ENCODE data around the gene DGCR2.
"Not testable (repeated sequence)": the region's sequence is repeated elsewhere in the genome, so short reads cannot be mapped to it uniquely, and the experiment has no call there.

Gene DGCR2

DNA sequence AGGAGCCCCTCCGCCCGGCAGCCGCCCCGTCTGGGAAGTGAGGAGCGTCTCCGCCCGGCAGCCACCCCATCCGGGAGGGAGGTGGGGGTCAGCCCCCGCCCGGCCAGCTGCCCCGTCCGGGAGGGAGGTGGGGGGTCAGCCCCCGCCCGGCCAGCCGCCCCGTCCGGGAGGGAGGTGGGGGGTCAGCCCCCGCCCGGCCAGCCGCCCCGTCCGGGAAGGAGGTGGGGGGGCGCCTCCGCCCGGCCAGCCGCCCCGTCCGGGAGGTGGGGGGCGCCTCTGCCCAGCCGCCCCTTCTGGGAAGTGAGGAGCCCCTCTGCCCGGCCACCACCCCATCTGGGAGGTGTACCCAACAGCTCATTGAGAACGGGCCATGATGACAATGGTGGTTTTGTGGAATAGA lies 37.6 kb downstream of the DGCR2 start:
- not testable (repeated sequence) for H3K4me3 ChIP-seq (ENCODE audit: low read depth in 1 of 2, low read length in 2 of 2); H3K9me3 ChIP-seq (ENCODE audit: control insufficient read depth in 1 of 2, low read length in 2 of 2); H3K27me3 ChIP-seq (ENCODE audit: control insufficient read depth in 1 of 2, insufficient read depth in 2 of 2, low read length in 2 of 2); H3K27ac ChIP-seq (ENCODE audit: low read depth, low read length); H3K9ac ChIP-seq (ENCODE audit: low read depth in 1 of 2, low read length in 2 of 2)
- peaks cover 0 to 16% of the 10 kb centered on the region in 2 donors for H3K4me1 ChIP-seq (ENCODE audit: control insufficient read depth in 1 of 2, insufficient read depth in 2 of 2, low read length in 2 of 2)
- H3K36me3 ChIP-seq (ENCODE audit: control insufficient read depth in 1 of 2, insufficient read depth in 2 of 2, low read length in 2 of 2), result peaks cover 21 to 39% of the 10 kb centered on the region in 2 donors

- H3K27ac ChIP-seq (ENCODE audit: low read depth, low read length); H3K9ac ChIP-seq (ENCODE audit: low read depth in 1 of 2, low read length in 2 of 2); H3K9me3 ChIP-seq (ENCODE audit: control insufficient read depth in 1 of 2, low read length in 2 of 2); H3K27me3 ChIP-seq (ENCODE audit: control insufficient read depth in 1 of 2, insufficient read depth in 2 of 2, low read length in 2 of 2); H3K4me3 ChIP-seq (ENCODE audit: low read depth in 1 of 2, low read length in 2 of 2): not testable (repeated sequence)
- peaks cover 0 to 14% of the 10 kb centered on the region in 2 donors for H3K4me1 ChIP-seq (ENCODE audit: control insufficient read depth in 1 of 2, insufficient read depth in 2 of 2, low read length in 2 of 2)
- H3K36me3 ChIP-seq (ENCODE audit: control insufficient read depth in 1 of 2, insufficient read depth in 2 of 2, low read length in 2 of 2), result peaks cover 20 to 38% of the 10 kb centered on the region in 2 donors
Observed at GRCh38 chr22:19084126-19084525, 38.1 kb downstream of the DGCR2 start.

DNA sequence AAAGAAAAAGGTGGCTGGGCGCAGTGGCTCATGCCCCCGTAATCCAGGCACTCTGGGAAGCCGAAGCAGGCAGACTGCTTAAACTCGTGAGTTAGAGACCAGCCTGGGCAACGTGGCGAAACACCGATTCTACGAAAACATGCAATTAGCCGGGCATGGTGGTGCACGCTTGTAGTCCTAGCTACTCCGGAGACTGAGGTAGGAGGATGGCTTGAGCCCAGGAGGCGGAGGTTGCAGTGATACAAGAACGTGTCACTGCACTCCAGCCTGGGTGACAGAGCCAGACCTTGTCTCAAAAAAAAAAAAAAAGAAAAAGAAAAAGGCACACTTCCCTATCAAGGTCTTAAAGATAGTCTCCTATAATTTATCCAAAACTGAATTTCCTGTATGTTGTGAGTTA lies 39.4 kb downstream of the DGCR2 start:
- Histone ChIP-seq H3K36me3 (ENCODE audit: control insufficient read depth in 1 of 2, insufficient read depth in 2 of 2, low read length in 2 of 2) (peaks cover 18 to 27% of the 10 kb centered on the region in 2 donors), H3K9ac (ENCODE audit: low read depth in 1 of 2, low read length in 2 of 2) (no peak overlapping the region), H3K4me1 (ENCODE audit: control insufficient read depth in 1 of 2, insufficient read depth in 2 of 2, low read length in 2 of 2) (peaks cover 0 to 10% of the 10 kb centered on the region in 2 donors), H3K4me3 (ENCODE audit: low read depth in 1 of 2, low read length in 2 of 2) (no peak overlapping the region), H3K9me3 (ENCODE audit: control insufficient read depth in 1 of 2, low read length in 2 of 2) (no peaks in the 10 kb centered on the region), H3K27me3 (ENCODE audit: control insufficient read depth in 1 of 2, insufficient read depth in 2 of 2, low read length in 2 of 2) (no peaks in the 10 kb centered on the region), H3K27ac (ENCODE audit: low read depth, low read length) (no peak overlapping the region)

DNA sequence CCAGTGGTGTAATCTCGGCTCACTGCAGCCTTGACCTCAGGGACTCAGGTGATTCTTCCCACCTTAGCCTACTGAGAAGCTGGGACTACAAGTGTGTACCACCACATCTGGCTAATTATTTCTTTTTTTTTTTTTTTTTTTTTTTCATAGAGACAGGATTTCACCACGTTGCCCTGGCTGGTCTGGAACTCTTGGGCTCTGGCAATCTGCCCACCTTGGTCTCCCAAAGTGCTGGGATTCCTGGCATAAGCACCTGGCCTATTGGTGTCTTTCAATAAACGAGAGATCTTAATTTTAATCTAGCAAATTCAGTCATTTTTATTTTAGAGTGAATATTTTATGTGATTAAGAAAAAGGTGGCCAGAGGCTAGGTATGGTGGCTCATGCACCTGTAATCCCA lies 40.1 kb downstream of the DGCR2 start:
- H3K36me3 ChIP-seq (ENCODE audit: control insufficient read depth in 1 of 2, insufficient read depth in 2 of 2, low read length in 2 of 2), result peaks cover 18 to 27% of the 10 kb centered on the region in 2 donors
- no peak overlapping the region for H3K9ac ChIP-seq (ENCODE audit: low read depth in 1 of 2, low read length in 2 of 2)
- no peaks in the 10 kb centered on the region for H3K27me3 ChIP-seq (ENCODE audit: control insufficient read depth in 1 of 2, insufficient read depth in 2 of 2, low read length in 2 of 2)
- peaks cover 0 to 10% of the 10 kb centered on the region in 2 donors for H3K4me1 ChIP-seq (ENCODE audit: control insufficient read depth in 1 of 2, insufficient read depth in 2 of 2, low read length in 2 of 2)
- no peak overlapping the region for H3K4me3 ChIP-seq (ENCODE audit: low read depth in 1 of 2, low read length in 2 of 2)
- no peak overlapping the region for H3K27ac ChIP-seq (ENCODE audit: low read depth, low read length)
- no peaks in the 10 kb centered on the region for H3K9me3 ChIP-seq (ENCODE audit: control insufficient read depth in 1 of 2, low read length in 2 of 2)

- Histone ChIP-seq H3K4me1 (ENCODE audit: control insufficient read depth in 1 of 2, insufficient read depth in 2 of 2, low read length in 2 of 2) (peaks cover 0 to 6% of the 10 kb centered on the region in 2 donors), H3K27ac (ENCODE audit: low read depth, low read length) (no peak overlapping the region), H3K9ac (ENCODE audit: low read depth in 1 of 2, low read length in 2 of 2) (no peak overlapping the region), H3K4me3 (ENCODE audit: low read depth in 1 of 2, low read length in 2 of 2) (no peak overlapping the region), H3K27me3 (ENCODE audit: control insufficient read depth in 1 of 2, insufficient read depth in 2 of 2, low read length in 2 of 2) (no peaks in the 10 kb centered on the region), H3K9me3 (ENCODE audit: control insufficient read depth in 1 of 2, low read length in 2 of 2) (no peaks in the 10 kb centered on the region), H3K36me3 (ENCODE audit: control insufficient read depth in 1 of 2, insufficient read depth in 2 of 2, low read length in 2 of 2) (peaks cover 13 to 22% of the 10 kb centered on the region in 2 donors)
Observed at GRCh38 chr22:19081351-19081750, 40.9 kb downstream of the DGCR2 start.

DNA sequence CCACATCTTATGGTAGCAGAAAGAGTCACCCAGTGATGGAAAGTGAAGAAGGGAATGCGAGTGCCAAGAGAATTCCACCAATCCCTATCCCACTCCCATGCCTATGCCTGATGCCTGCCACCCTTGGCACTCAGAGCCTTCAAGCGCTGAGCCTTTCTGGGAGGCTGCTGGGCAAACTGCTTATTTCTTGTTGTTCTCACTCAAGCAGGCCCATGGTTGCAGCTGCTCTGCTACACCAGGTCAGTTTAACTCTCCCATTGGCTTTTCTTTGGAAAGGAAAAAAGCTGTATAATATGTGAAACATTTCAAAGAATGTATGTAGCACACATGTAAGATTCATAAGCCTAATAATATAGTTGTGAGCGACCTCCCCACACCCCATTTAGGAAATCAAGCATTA lies 41.4 kb downstream of the DGCR2 start:
- Histone ChIP-seq H3K9ac (ENCODE audit: low read depth in 1 of 2, low read length in 2 of 2) (no peak overlapping the region), H3K9me3 (ENCODE audit: control insufficient read depth in 1 of 2, low read length in 2 of 2) (no peaks in the 10 kb centered on the region), H3K4me1 (ENCODE audit: control insufficient read depth in 1 of 2, insufficient read depth in 2 of 2, low read length in 2 of 2) (peaks cover 0 to 6% of the 10 kb centered on the region in 2 donors), H3K27me3 (ENCODE audit: control insufficient read depth in 1 of 2, insufficient read depth in 2 of 2, low read length in 2 of 2) (no peaks in the 10 kb centered on the region), H3K4me3 (ENCODE audit: low read depth in 1 of 2, low read length in 2 of 2) (no peak overlapping the region), H3K27ac (ENCODE audit: low read depth, low read length) (no peak overlapping the region), H3K36me3 (ENCODE audit: control insufficient read depth in 1 of 2, insufficient read depth in 2 of 2, low read length in 2 of 2) (peaks cover 13 to 21% of the 10 kb centered on the region in 2 donors)

- Histone ChIP-seq H3K4me3 (ENCODE audit: low read depth in 1 of 2, low read length in 2 of 2) (no peak overlapping the region), H3K4me1 (ENCODE audit: control insufficient read depth in 1 of 2, insufficient read depth in 2 of 2, low read length in 2 of 2) (no peaks in the 10 kb centered on the region), H3K27me3 (ENCODE audit: control insufficient read depth in 1 of 2, insufficient read depth in 2 of 2, low read length in 2 of 2) (no peaks in the 10 kb centered on the region), H3K36me3 (ENCODE audit: control insufficient read depth in 1 of 2, insufficient read depth in 2 of 2, low read length in 2 of 2) (peaks cover 13 to 21% of the 10 kb centered on the region in 2 donors), H3K9ac (ENCODE audit: low read depth in 1 of 2, low read length in 2 of 2) (no peak overlapping the region), H3K27ac (ENCODE audit: low read depth, low read length) (no peak overlapping the region), H3K9me3 (ENCODE audit: control insufficient read depth in 1 of 2, low read length in 2 of 2) (no peaks in the 10 kb centered on the region)
Observed at GRCh38 chr22:19079691-19080090, 42.5 kb downstream of the DGCR2 start.

DNA sequence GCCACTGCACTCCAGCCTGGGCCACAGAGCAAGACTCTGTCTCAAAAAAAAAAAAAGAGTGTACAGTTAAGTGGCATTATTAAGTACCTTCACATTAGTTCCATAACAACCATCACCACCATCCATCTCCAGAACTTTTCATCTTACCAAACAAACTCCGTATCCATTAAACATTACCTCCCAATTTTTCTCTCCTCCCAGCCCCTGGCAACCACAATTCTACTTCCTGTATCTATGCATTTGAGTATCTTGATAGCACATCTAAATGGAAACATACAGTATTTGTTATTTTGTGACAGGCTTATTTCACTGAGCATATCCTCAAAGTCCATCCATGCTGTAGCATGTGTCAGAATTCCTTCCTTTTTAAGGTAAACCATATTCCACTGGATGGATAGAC lies 46.8 kb downstream of the DGCR2 start:
- Histone ChIP-seq H3K9ac (ENCODE audit: low read depth in 1 of 2, low read length in 2 of 2) (no peak overlapping the region), H3K4me3 (ENCODE audit: low read depth in 1 of 2, low read length in 2 of 2) (no peak overlapping the region), H3K27ac (ENCODE audit: low read depth, low read length) (no peak overlapping the region), H3K36me3 (ENCODE audit: control insufficient read depth in 1 of 2, insufficient read depth in 2 of 2, low read length in 2 of 2) (peaks cover 12 to 18% of the 10 kb centered on the region in 2 donors), H3K4me1 (ENCODE audit: control insufficient read depth in 1 of 2, insufficient read depth in 2 of 2, low read length in 2 of 2) (peaks cover 6 to 13% of the 10 kb centered on the region in 2 donors), H3K9me3 (ENCODE audit: control insufficient read depth in 1 of 2, low read length in 2 of 2) (no peaks in the 10 kb centered on the region), H3K27me3 (ENCODE audit: control insufficient read depth in 1 of 2, insufficient read depth in 2 of 2, low read length in 2 of 2) (no peaks in the 10 kb centered on the region)

GRCh38 chr22:19072853-19073252 lies 49.4 kb downstream of the DGCR2 start:
- not testable (repeated sequence) for H3K9ac ChIP-seq (ENCODE audit: low read depth in 1 of 2, low read length in 2 of 2)

GRCh38 chr22:19070397-19071169 lies 51.6 kb downstream of the DGCR2 start:
- Histone ChIP-seq H3K27me3 (ENCODE audit: control insufficient read depth in 1 of 2, insufficient read depth in 2 of 2, low read length in 2 of 2) (no peaks in the 10 kb centered on the region), H3K27ac (ENCODE audit: low read depth, low read length) (no peak overlapping the region), H3K4me1 (ENCODE audit: control insufficient read depth in 1 of 2, insufficient read depth in 2 of 2, low read length in 2 of 2) (peaks cover 8 to 13% of the 10 kb centered on the region in 2 donors), H3K9me3 (ENCODE audit: control insufficient read depth in 1 of 2, low read length in 2 of 2) (no peaks in the 10 kb centered on the region), H3K9ac (ENCODE audit: low read depth in 1 of 2, low read length in 2 of 2) (no peak overlapping the region), H3K36me3 (ENCODE audit: control insufficient read depth in 1 of 2, insufficient read depth in 2 of 2, low read length in 2 of 2) (peaks cover 36 to 50% of the 10 kb centered on the region in 2 donors), H3K4me3 (ENCODE audit: low read depth in 1 of 2, low read length in 2 of 2) (no peak overlapping the region)

More at GRCh38 chr22:19072853-19073252, 49.4 kb downstream of the DGCR2 start:
- Histone ChIP-seq H3K36me3 (ENCODE audit: control insufficient read depth in 1 of 2, insufficient read depth in 2 of 2, low read length in 2 of 2) (peaks cover 23 to 32% of the 10 kb centered on the region in 2 donors), H3K4me1 (ENCODE audit: control insufficient read depth in 1 of 2, insufficient read depth in 2 of 2, low read length in 2 of 2) (peaks cover 8 to 13% of the 10 kb centered on the region in 2 donors)
- not testable (repeated sequence) for H3K4me3 ChIP-seq (ENCODE audit: low read depth in 1 of 2, low read length in 2 of 2); H3K9me3 ChIP-seq (ENCODE audit: control insufficient read depth in 1 of 2, low read length in 2 of 2); H3K27me3 ChIP-seq (ENCODE audit: control insufficient read depth in 1 of 2, insufficient read depth in 2 of 2, low read length in 2 of 2); H3K27ac ChIP-seq (ENCODE audit: low read depth, low read length)

Data from duodenal mucosa (tissue), 2 donors.